Activated CD8-positive, alpha-beta T cell treated with anti-CD3 and anti-CD28 coated beads, Interleukin-2, amount 10 ng/mL, durations not matched to agents 7 days and 5 days (primary cell): ENCODE measurements around the gene DHODH. TPM values are rescaled to one million over a fixed set of nuclear protein-coding genes. Genes with fewer than 3 reads are reported as not detected.
"Not testable (repeated sequence)": the region's sequence is repeated elsewhere in the genome, so short reads cannot be mapped to it uniquely, and the experiment has no call there.

Experiments used
- ATAC-seq: fragments of 150-1000 bp; cut with Tn5 transposase; one replicate; pipeline ENCODE4 v1.10.0; 2021; ENCODE audit warnings: moderate library complexity
- CTCF ChIA-PET: fragments of 350-600 bp; sonication (Branson Sonifier 250); formaldehyde crosslinking; loops from one replicate; lab custom pipeline; 2021; ENCODE audit warnings: antibody characterized with exemption; lab: Charles Lee
- POLR2A ChIA-PET: fragments of 350-600 bp; sonication (Branson Sonifier 250); formaldehyde crosslinking; loops from one replicate; lab custom pipeline; 2021; ENCODE audit warnings: antibody characterized with exemption; lab: Charles Lee
- DNase-seq: peaks from one replicate; pipeline ENCODE4 v3.0.0-alpha.2; 2020
- H3K27ac Mint-ChIP-seq: one replicate; pipeline ENCODE4 v1.8.0; 2021; ENCODE audit warnings: mild to moderate bottlenecking, mixed read lengths
- H3K27me3 Mint-ChIP-seq: one replicate; pipeline ENCODE4 v1.8.0; 2021; ENCODE audit warnings: low read depth, mixed read lengths
- H3K36me3 Mint-ChIP-seq: one replicate; pipeline ENCODE4 v1.8.0; 2021; ENCODE audit warnings: low read depth, mixed read lengths
- H3K4me1 Mint-ChIP-seq: one replicate; pipeline ENCODE4 v1.8.0; 2021; ENCODE audit warnings: low read depth, mixed read lengths
- H3K4me3 Mint-ChIP-seq: one replicate; pipeline ENCODE4 v1.8.0; 2021; ENCODE audit warnings: mild to moderate bottlenecking, mixed read lengths
- H3K9me3 Mint-ChIP-seq: one replicate; pipeline ENCODE4 v1.8.0; 2022; ENCODE audit warnings: mixed read lengths; ENCODE audit not compliant: insufficient read depth
- total RNA-seq, 2 experiments: library from RNA; stranded (reverse); gene quantifications; one replicate each; pipeline ENCODE4 v1.2.3, GENCODE V29; 2021

Gene DHODH
- total RNA-seq, 2 experiments from 2014 or later: 14.7 to 18.3 TPM

- ChIA-PET POLR2A (no interaction called here), CTCF (no interaction called here)
- ATAC-seq: no peak
- Mint-ChIP-seq H3K27ac (no peak overlapping the region), H3K4me1 (peaks cover 4% of the 10 kb centered on the region), H3K4me3 (no peak overlapping the region), H3K9me3 (no peaks in the 10 kb centered on the region), H3K27me3 (no peaks in the 10 kb centered on the region), H3K36me3 (peaks cover 2% of the 10 kb centered on the region)
- no peak for DNase-seq
Measured at GRCh38 chr16:72043058-72043457, 34.5 kb downstream of the DHODH start.

DNA sequence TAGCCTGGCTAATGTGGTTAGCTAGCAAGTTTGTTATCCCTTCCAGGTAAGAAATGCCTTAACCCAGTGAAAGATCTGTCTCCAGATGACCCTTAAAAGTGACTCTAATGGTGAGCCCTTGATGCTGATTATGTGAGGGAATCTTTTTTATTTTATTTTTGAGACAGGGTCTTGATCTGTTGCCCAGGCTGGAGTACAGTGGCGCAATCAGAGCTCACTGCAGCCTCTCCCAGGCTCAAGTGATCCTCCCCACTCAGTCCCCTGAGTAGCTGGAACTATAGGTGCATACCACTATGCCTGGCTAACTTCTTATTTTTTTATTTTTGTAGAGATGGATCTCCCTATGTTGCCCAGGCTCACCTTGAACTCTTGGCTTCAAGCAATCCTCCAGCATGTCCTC is 35.0 kb downstream of the DHODH start:
- H3K27ac Mint-ChIP-seq: no peak overlapping the region

GRCh38 chr16:72044296-72044695 is 35.8 kb downstream of the DHODH start:
- DNase-seq (no peak), ATAC-seq (no peak)
- Mint-ChIP-seq H3K27me3 (no peaks in the 10 kb centered on the region), H3K9me3 (no peaks in the 10 kb centered on the region), H3K4me3 (no peak overlapping the region), H3K4me1 (peaks cover 4% of the 10 kb centered on the region), H3K36me3 (peaks cover 2% of the 10 kb centered on the region), H3K27ac (no peak overlapping the region)
- POLR2A ChIA-PET: interaction anchor here (0.7 kb wide), 1 partner anchor 9 kb away, joined by 3 read pairs; no protein-coding TSS in a partner anchor
- CTCF ChIA-PET: no interaction called here

More for the DNA sequence above, 35.0 kb downstream of the DHODH start:
- Mint-ChIP-seq H3K36me3 (peaks cover 2% of the 10 kb centered on the region), H3K4me3 (no peak overlapping the region), H3K27me3 (no peaks in the 10 kb centered on the region), H3K4me1 (peaks cover 4% of the 10 kb centered on the region), H3K9me3 (no peaks in the 10 kb centered on the region)
- CTCF ChIA-PET: no interaction called here
- no peak for ATAC-seq
- POLR2A ChIA-PET: no interaction called here
- no peak for DNase-seq

DNA sequence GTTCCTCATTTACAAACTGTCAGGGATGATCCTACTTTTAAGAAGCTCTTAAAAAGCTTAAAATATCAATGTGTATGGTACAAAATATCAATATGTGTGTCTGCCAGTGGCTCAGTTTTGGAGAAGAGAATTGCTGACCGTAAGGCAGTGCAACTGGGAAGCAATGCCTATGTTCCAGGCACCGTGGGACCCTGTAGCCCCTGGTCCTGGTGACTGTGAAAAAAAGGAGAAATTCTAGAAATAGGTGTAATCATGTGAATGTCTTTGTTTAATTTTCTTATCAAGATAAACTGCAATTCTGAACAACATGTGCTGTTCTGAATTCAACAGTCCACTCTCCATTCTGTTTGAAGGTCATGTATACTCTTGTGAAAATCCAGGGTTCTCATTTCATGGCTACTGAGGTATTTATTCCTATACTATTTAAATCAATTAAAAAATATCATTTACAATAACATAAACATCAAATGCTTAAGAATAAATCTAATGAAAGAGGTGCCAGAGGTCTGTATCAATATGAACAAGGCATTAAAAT is 36.3 kb downstream of the DHODH start:
- CTCF ChIA-PET: no interaction called here
- Mint-ChIP-seq H3K27me3 (no peaks in the 10 kb centered on the region), H3K4me3 (no peak overlapping the region), H3K36me3 (peaks cover 2% of the 10 kb centered on the region), H3K27ac (no peak overlapping the region), H3K9me3 (peaks cover under 1% of the 10 kb centered on the region), H3K4me1 (peaks cover 4% of the 10 kb centered on the region)
- DNase-seq (no peak), ATAC-seq (no peak)
- POLR2A ChIA-PET: interaction anchor here (0.7 kb wide), 1 partner anchor 9 kb away, joined by 3 read pairs; no protein-coding TSS in a partner anchor

DNA sequence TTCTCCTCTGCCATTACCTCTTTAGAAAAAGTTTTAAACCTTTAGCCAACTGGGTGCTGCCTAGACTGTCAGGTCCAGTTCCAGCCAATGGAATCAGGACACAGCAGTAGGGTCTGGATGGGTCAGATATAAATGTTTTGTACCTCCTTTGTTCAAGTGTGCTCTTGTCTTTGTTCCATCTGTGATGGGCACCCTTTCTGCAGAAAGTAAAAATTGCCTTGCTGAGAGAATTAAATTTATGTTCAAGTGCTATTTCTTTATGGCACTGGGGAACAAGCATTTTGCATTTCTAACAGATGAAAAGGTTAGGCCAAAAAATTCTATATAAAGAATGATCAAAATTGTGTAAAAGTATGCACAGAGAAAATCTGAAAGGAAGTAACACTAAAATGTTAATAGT is 40.6 kb downstream of the DHODH start:
- DNase-seq (no peak), ATAC-seq (no peak)
- Mint-ChIP-seq H3K36me3 (no peaks in the 10 kb centered on the region), H3K9me3 (peaks cover 4% of the 10 kb centered on the region), H3K27ac (no peak overlapping the region), H3K27me3 (no peaks in the 10 kb centered on the region), H3K4me3 (no peak overlapping the region), H3K4me1 (no peaks in the 10 kb centered on the region)
- POLR2A ChIA-PET: no interaction called here
- CTCF ChIA-PET: no interaction called here

DNA sequence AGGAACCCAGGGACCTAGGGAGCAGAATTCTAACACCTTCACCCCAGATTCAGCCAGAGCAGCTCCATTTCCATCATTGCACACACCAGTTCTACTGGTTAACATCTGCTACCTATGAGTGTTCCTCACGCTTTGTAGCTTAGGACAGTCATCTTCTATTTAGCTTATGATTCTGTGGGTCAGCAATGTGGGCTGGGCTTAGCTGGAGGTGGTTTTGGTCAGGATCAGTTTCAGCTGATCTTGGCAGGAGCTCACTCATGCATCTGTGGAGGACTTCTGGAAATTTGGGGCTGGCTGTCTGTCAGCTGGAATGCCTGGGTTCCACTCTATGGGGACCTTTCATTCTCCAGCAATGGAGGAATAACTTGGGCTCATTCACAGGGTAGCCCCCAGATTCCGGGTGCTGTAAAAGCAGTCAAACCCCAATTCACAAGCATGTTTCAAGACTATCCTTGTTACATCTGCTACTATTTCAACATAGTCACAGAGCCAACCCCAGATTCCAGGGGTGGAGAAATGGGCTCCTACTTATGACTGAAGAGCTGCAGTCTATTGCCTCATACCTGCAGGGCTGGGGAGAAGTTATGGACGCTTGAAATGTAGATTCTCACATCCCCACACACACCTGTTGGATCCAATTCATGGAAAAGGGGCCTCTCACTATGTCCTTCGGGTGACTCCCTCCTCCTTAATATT is 42.4 kb downstream of the DHODH start:
- ATAC-seq (no peak), DNase-seq (no peak)
- Mint-ChIP-seq H3K9me3 (peaks cover 4% of the 10 kb centered on the region), H3K27me3 (no peaks in the 10 kb centered on the region), H3K4me1 (no peaks in the 10 kb centered on the region), H3K27ac (no peak overlapping the region), H3K4me3 (no peak overlapping the region), H3K36me3 (no peaks in the 10 kb centered on the region)
- ChIA-PET POLR2A (no interaction called here), CTCF (no interaction called here)

GRCh38 chr16:72051818-72052217 is 43.3 kb downstream of the DHODH start:
- Mint-ChIP-seq H3K36me3 (no peaks in the 10 kb centered on the region), H3K4me1 (no peaks in the 10 kb centered on the region), H3K9me3 (peaks cover 4% of the 10 kb centered on the region), H3K27me3 (no peaks in the 10 kb centered on the region), H3K4me3 (no peak overlapping the region), H3K27ac (no peak overlapping the region)
- ATAC-seq: no peak
- POLR2A ChIA-PET: no interaction called here
- CTCF ChIA-PET: no interaction called here
- DNase-seq: no peak

DNA sequence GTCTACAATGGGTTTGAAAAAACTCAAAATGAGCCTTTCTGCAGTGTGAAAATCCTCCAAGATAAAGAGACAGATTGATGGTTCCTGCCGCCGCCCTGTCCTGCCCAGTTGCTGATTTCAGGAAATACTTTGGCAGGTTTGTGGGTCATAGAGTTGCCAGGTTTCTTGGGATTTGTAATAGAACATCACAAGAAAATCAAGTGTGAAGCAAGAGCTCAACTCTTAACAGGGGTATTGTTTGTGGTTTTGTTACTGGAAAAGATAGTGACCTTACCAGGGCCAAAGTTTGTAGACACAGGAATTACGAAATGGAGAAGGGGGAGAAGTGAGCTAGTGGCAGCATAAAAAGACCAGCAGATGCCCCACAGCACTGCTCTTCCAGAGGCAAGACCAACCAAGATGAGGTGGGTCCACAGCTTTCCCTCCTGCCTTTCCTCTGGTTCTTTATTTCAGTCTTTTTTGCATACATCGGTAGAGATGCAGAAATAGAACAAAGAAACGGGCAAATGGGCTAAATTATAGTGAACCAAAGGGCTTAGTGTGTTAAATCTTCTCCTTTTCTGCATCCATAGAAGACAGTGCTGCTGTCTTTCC is 45.8 kb downstream of the DHODH start, which contains the start of gene HP:
HP (plus strand) TSS at position 252 of the 594 bp plus-strand sequence; CDS start at position 400, 148 bp downstream.
- H3K36me3 Mint-ChIP-seq, H3K27ac Mint-ChIP-seq, POLR2A ChIA-PET, DNase-seq, CTCF ChIA-PET, ATAC-seq, H3K9me3 Mint-ChIP-seq, H3K4me3 Mint-ChIP-seq, H3K27me3 Mint-ChIP-seq, H3K4me1 Mint-ChIP-seq: not testable (repeated sequence)

- H3K36me3 Mint-ChIP-seq: no peaks in the 10 kb centered on the region
- no peaks in the 10 kb centered on the region for H3K4me1 Mint-ChIP-seq
- no peaks in the 10 kb centered on the region for H3K27me3 Mint-ChIP-seq
- POLR2A ChIA-PET: no interaction called here
- H3K9me3 Mint-ChIP-seq: no peaks in the 10 kb centered on the region
- no peak overlapping the region for H3K27ac Mint-ChIP-seq
- ATAC-seq: no peak
- no peak overlapping the region for H3K4me3 Mint-ChIP-seq
- DNase-seq: no peak
- CTCF ChIA-PET: interaction anchor here (0.6 kb wide), 1 partner anchor 445 kb away, joined by 3 read pairs; no protein-coding TSS in a partner anchor
Measured at GRCh38 chr16:72055911-72056310, 47.4 kb downstream of the DHODH start.

DNA sequence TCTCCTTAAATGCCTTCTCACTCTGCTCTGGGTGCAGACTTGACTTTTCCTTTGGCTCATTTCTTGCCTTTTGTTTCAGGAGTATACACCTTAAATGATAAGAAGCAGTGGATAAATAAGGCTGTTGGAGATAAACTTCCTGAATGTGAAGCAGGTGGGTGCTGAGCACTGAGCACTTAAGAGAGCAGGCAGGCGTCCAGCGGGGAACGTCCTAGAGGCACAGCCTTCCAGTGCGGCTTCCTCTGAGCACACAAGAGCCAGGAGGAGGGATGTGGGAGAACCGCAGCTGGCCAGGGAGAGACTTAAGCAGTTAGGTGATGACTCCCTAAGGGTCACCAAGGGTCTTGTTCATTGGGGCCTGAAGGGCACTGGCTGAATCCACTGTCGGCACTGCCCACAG is 48.8 kb downstream of the DHODH start:
- CTCF ChIA-PET, ATAC-seq, H3K27ac Mint-ChIP-seq, H3K9me3 Mint-ChIP-seq, H3K27me3 Mint-ChIP-seq, H3K4me1 Mint-ChIP-seq, DNase-seq, H3K36me3 Mint-ChIP-seq, POLR2A ChIA-PET, H3K4me3 Mint-ChIP-seq: not testable (repeated sequence)

- CTCF ChIA-PET, H3K36me3 Mint-ChIP-seq, DNase-seq, H3K9me3 Mint-ChIP-seq, H3K27me3 Mint-ChIP-seq, ATAC-seq, H3K4me3 Mint-ChIP-seq, POLR2A ChIA-PET, H3K27ac Mint-ChIP-seq, H3K4me1 Mint-ChIP-seq: not testable (repeated sequence)
Measured at GRCh38 chr16:72059060-72059459, 50.5 kb downstream of the DHODH start.

DNA sequence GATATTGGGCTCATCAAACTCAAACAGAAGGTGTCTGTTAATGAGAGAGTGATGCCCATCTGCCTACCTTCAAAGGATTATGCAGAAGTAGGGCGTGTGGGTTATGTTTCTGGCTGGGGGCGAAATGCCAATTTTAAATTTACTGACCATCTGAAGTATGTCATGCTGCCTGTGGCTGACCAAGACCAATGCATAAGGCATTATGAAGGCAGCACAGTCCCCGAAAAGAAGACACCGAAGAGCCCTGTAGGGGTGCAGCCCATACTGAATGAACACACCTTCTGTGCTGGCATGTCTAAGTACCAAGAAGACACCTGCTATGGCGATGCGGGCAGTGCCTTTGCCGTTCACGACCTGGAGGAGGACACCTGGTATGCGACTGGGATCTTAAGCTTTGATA is 51.9 kb downstream of the DHODH start:
- POLR2A ChIA-PET: no interaction called here
- no peaks in the 10 kb centered on the region for H3K4me1 Mint-ChIP-seq
- H3K9me3 Mint-ChIP-seq: no peaks in the 10 kb centered on the region
- no peaks in the 10 kb centered on the region for H3K27me3 Mint-ChIP-seq
- no peak for DNase-seq
- H3K36me3 Mint-ChIP-seq: no peaks in the 10 kb centered on the region
- ATAC-seq: no peak
- no peak overlapping the region for H3K4me3 Mint-ChIP-seq
- CTCF ChIA-PET: no interaction called here
- no peak overlapping the region for H3K27ac Mint-ChIP-seq
